AG10803 (cell line): ENCODE results near the gene SLMAP.

ENCODE experiments used
- DNase-seq: peaks from one replicate; pipeline ENCODE4 v3.0.0; 2010; ENCODE audit warnings: low read depth
- H3K4me3 ChIP-seq: 2 replicates; pipeline ENCODE4 v1.5.1; 2011; ENCODE audit warnings: mild to moderate bottlenecking, low read length, control low read depth
- CTCF ChIP-seq: conservative IDR thresholded peaks from 2 replicates; pipeline ENCODE4 v1.5.1; 2011; ENCODE audit warnings: mild to moderate bottlenecking, low read length, control low read depth, inconsistent platforms

Gene SLMAP

GRCh38 chr3:57918123-57918837, 162.2 kb downstream of the SLMAP start:
- DNase-seq, result peak; percentile 97
- TF ChIP-seq CTCF, result no peak
- no peak overlapping the region for H3K4me3 ChIP-seq

- TF ChIP-seq CTCF, result no peak
- DNase-seq, result no peak
- H3K4me3 ChIP-seq, result no peak overlapping the region
Measured at GRCh38 chr3:57919987-57920386, 163.9 kb downstream of the SLMAP start.

- H3K4me3 ChIP-seq, result no peak overlapping the region
- TF ChIP-seq CTCF, result no peak
- DNase-seq, result no peak
Measured at GRCh38 chr3:57923101-57923500, 167.0 kb downstream of the SLMAP start.

GRCh38 chr3:57923752-57924151, 167.6 kb downstream of the SLMAP start:
- no peak overlapping the region for H3K4me3 ChIP-seq
- DNase-seq, result no peak
- no peak for TF ChIP-seq CTCF

- H3K4me3 ChIP-seq, result no peak overlapping the region
- no peak for TF ChIP-seq CTCF
- DNase-seq, result no peak
Measured at GRCh38 chr3:57927166-57927565, 171.1 kb downstream of the SLMAP start.

GRCh38 chr3:57927916-57928315, 171.8 kb downstream of the SLMAP start:
- H3K4me3 ChIP-seq, result no peak overlapping the region
- TF ChIP-seq CTCF, result no peak
- peak; percentile 56 for DNase-seq

GRCh38 chr3:57928511-57928910, 172.4 kb downstream of the SLMAP start:
- DNase-seq, result no peak
- no peak for TF ChIP-seq CTCF
- H3K4me3 ChIP-seq, result no peak overlapping the region
